EL (cell line): Measurements from ENCODE around the gene CDC42EP5.
"Not testable (repeated sequence)": the region's sequence is repeated elsewhere in the genome, so short reads cannot be mapped to it uniquely, and the experiment has no call there.

Experiments
- DNase-seq: peaks from one replicate; pipeline ENCODE4 v3.0.0-alpha.2; 2016

The CDC42EP5 gene

DNA sequence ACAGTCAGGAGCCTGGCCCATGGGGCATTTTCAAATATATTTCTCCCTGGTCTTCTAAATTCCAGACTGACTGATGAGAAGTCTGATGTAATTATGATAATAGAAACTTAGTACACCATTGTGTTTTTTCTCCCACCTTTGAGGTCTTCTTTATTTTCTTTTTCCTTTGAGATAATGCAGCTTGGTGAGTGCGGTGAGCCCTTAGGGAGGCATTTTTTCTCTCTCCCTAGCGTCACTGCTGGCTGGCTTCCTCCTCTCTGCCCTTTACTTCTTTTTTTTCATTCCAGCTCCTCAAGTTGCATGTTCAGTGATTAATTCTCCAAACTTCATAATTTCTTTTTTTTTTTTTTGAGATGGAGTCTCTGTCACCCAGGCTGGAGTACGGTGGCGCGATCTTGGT, 12.8 kb upstream of the CDC42EP5 start:
- DNase-seq = no peak

DNA sequence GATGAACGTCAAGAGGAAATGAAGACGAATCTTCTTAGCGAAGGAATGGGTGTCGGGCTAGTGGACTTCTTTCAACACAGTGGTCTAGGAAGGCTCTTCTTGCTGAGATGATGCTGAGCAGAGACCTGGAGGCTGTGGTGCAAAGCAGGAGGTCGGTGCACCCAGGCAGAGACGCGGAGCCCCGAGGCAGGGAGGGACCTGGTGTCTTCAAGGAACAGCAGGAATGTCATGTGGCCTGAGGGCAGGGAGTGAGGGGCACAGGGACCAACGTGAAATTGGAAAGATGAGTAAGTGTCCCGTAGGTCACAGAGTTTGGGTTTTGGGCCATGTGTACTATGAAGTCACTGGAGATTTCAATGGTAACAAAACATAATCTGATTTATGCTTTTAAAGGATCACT, 11.4 kb upstream of the CDC42EP5 start:
- DNase-seq = no peak

DNA sequence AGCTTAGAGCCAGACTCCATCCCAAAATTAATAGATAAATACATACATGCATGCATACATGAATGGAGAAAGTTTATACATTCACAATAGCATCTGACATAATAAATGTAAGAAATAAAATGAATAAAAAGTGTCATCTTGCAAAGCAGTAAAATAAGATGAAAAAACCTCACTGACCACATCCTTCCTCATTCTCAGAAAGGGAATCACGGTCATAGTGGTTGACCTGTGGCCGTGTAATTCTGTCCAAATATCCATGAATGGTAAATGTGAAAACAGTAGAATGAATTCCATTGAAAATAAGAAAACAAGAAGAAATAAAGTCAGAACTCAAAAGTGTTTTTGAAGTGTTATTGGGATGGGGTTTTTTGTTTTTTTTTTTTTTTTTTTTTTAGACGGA, 9.8 kb upstream of the CDC42EP5 start:
- no peak for DNase-seq

DNA sequence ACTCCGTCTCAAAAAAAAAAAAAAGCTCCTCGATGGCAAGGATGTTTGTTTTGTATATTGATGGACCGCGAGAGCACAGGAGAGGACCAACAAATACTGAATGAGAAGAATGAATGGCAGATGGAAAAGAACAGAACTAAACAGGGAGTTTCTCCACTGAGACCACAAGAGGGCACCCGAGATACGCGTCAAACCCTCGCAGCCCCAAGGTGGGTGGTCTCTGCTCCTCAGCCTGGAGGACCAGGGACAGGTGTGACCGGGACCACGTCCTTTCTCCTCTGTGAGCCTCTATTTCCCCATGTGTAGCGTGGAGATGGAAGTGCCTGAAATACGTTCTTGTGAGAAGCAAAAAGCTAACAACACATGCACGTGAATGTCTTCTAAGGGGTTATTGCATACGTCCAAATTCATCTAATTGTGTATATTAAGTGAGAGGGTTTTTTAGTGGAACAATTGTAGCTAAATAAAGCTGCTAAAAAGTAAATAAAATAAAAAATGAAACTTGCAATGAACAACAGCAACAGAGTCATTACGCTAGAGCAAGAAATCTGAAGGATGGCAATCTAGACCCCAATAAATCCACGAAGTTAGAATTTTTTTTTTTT, 8.3 kb upstream of the CDC42EP5 start:
- DNase-seq = peak; percentile 38

DNA sequence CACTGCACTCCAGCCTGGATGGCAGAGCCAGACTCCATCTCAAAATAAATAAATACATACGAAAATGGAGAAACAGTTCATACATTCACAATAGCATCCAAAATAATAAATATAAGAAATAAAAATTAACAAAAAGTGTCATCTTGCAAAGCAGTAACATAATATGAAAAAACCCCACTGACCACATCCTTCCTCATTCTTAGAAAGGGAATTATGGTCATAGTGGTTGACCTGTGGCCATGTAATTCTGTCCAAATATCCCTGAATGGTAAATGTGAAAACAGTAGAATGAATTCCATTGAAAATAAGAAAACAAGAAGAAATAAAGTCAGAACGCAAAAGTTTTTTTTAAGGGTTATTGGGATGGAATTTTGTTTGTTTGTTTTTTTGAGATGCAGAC, 7.0 kb upstream of the CDC42EP5 start:
- no peak for DNase-seq

DNA sequence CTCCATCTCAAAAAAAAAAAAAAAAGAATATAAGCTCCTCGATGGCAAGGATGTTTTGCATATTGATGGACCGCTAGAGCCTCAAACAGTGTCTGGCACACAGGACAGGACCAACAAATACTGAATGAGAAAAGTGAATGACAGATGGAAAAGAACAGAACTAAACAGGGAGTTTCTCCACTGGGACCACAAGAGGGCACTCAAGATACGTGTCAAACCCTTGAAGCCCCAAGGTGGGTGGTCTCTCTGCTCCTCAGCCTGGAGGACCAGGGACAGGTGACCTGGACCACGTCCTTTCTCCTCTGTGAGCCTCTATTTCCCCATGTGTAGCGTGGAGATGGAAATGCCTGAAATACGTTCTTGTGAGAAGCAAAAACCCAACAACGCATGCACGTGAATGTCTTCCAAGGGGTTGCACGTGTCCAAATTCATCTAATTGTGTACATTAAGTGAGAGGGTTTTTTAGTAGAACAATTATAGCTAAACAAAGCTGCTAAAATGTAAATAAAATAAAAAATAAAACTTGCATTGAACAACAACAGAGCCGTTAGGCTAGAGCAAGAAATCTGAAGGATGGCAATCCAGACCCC, 5.7 kb upstream of the CDC42EP5 start:
- DNase-seq = peak; percentile 42

DNA sequence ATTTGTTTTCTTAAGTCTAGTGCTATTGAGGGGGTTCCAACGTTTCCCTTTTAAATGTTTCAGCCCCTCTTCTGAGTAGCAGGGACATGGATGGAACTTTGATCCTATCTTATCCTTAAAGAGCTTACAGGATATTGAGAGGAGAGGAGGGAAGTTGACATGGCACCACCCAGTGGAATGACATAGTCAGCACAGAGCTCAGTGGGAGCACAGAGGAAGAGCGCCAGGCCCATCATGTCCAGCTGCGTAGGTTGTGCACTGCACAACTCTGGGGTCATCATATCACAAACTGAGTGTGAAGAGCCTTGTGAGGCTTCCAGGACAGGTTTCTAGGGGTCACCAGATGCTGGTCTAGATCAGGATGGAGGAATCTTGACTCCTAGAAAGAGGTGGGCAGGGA, 4.6 kb upstream of the CDC42EP5 start:
- DNase-seq = no peak

DNA sequence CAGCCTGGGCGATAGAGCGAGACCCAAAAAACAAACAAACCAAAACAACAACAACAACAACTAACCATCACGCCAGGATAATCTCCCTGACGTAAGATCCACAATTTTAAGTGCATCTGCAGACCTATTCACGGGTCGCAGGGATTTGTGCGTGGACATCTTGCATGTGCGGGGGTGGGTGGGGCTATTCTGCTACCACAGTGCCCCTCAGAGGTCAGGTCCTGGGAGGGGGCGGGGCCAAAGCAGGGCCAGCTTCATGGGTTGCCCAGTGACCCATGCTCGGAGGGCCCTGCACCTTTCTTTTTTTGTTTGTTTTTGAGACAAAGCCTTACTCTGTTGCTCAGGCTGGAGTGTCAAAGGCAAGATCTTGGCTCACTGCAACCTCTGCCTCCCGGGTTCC, 2.6 kb upstream of the CDC42EP5 start:
- DNase-seq = no peak

DNA sequence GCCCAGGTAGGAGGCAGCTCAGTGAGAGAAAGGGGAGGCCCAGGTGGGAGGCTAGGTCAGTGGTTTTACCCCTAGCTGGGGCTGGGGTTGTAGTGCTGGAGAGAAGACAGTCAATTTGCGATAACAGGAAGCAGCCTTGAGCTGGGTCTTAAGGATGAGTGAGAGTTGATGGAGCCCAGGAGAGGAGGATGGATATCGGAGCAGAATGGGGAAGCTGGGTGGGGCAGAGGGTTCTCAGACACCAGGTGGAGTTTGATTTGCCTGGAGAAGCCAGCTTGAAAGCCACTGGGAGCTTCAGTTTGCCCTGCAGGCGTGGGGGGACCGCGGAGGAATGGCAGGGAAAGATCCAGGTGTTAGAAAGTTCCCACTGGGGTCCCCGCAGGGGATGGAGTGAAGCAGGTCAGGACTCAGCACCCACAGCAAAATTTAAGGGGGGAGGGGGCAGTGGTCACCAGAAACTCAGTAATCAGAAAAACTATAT, 836 bp upstream of the CDC42EP5 start:
- no peak for DNase-seq

DNA sequence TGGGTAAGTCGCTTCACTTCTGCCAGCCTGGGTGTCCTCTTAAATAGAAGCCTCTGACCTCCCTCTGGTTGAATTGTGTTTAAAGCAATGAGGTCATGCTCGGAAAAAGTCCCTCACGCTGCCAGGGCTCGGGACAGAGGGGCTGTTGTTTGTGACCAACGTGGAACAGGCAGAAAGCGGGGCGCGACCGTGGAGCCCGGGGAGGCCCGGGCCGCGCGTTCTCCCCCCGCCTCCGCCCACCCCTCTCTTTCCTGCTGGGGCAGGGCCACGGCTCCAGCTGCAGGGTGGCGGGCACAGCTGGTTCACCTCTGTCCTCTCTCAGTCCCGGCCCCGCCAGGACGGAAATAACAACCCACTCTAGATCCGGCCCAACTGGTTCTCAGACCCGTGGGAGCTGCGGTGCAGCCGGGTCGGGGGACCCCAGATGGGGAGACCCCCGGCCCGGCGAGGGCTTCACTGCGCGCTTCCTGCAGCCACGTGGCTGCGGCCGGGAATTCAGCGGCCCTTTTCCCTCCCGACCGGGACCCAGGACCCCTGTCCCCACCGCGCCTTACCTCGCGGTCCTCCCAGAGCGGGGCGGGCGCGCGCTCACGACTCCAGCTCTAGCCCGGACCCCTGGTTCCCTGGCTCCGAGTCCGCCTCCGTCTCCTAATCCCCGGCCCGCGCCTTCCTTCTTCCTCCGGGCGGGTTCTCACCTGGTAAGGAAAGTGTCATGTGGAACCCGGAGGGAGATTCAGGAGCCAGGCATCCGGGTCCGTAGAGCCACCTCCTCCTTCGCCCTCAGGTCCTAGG, 1.9 kb downstream of the CDC42EP5 start:
- no peak for DNase-seq

DNA sequence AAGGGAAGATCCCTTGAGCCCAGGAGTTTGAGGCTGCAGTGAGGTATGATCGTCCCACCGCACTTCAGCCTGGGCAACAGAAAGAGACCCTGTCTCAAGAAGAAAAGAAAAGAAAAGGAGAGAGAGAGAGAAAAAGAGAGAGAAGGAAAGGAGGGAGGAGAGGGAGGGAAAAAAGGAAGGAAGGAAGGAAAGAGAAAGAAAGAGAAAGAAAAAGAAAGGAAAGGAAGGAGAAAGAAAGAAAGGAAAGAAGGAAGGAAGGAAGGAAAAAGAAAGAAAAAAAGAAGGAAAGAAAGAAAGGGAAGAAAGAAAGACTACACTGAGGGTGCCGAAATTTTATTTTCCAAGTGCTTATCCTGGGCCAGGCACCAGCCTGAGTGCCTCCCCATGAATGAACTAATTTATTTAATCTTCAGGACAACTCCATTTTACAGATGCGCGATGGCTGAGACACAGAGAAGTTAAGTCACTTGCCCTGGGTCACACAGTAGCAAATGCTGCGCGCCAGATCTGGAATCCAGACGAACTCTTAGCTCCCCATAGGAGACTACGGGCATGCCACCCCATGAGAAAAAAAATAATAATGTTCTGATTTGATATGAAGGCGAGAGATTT, 2.7 kb downstream of the CDC42EP5 start:
- no peak for DNase-seq

DNA sequence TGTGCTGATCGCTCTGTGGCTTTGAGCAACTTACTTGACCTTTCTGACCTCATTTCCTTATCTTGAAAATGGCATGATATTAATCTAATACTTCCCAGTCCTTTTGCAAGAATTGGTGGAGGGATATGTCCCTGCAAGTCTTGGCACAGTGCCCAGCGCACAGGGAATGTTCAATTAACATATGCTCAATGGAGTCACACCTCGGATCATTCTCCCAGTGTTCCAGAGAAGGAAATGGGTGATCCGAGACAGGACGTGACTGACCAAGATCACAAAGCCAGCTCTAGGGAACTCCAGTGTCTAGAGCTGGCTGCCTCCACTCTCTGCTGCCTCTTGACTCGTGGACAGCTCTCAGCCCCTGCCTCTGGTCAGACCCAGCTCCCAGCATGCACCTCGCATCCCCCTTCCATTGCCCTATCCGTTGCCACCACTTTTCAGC, 3.6 kb downstream of the CDC42EP5 start:
- no peak for DNase-seq

DNA sequence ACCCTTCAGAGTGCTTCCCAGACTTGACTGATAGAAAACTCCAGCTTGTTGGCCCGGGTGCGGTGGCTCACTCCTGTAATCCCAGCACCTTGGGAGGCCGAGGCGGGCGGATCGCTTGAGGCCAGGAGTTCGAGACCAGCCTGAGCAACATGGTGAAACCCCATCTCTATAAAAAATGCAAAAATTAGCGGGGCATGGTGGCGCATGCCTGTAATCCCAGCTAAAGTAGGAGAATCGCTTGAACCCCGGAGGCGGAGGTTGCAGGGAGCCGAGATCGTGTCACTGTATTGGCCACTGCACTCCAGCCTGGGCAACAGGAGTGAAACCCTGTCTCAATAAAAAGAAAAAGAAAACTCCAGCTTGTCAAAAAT, 7.0 kb downstream of the CDC42EP5 start:
- not testable (repeated sequence) for DNase-seq

DNA sequence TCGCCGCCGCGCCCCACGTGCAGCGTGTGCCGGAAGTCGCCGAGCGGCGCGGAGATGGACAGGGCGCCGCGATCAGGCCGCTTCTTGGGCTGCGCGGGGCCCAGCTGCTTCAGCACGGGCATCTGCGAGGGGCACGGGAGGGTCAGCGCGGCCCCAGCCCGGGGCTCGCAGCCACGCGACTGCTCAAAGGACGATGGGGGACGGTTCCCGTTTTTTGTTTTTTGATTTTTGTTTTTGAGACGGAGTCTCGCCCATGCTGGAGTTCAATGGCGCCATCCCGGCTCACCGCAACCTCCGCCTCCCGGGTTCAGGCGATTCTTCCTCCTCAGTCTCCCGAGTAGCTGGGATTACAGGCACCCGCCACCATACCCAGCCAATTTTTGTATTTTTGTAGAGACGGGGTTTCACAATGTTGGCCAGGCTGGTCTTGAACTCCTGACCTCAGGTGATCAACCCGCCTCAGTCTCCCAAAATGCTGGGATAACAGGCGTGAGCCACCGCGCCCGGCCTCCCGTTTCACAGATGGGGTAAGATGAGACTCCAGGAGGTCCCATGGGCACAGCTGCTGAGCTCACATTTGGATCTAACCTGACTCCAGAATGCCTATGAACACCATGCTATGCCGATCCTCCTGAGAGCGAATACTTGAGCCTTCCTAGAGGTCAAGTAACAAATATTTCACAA, 7.5 kb downstream of the CDC42EP5 start:
- no peak for DNase-seq

DNA sequence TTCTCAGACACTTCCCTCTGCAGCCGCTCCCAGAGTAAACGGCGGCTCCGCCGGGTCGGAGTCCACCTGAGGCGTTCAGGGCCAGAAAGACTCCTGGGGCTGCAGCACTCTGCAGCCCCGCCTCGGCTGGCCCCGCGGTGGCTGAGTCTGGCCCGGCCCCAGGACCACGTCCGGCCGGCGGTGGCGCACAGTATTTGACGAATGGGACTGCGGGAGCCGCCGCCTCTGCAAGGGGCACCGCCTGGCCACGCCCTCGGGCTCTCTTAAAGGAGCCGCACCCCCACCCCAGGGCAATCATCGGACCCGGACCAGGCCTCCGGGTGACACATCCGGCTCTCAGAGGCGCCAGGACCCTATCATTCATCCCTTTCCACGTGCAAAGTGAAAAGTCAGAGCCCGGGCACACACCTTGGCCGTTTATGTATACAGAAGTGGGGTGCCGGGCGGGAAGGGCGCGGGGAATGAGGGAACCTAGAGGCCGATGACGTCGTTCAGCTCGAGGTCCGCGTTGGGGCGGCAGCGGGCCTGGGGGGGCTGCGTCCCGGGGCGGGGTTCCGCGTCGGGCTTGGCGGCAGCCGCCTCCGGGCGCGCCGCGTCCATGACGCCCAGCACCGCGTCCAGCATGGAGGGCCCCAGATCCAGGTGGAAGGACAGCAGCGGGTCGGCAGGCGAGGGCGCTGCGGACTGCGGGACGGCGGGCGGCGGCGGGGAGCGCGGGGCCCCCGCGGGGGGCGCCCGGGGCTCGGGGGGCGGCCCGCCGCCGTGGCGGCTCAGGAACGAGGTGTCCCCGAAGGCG, 8.3 kb downstream of the CDC42EP5 start:
- DNase-seq = peak; percentile 88

DNA sequence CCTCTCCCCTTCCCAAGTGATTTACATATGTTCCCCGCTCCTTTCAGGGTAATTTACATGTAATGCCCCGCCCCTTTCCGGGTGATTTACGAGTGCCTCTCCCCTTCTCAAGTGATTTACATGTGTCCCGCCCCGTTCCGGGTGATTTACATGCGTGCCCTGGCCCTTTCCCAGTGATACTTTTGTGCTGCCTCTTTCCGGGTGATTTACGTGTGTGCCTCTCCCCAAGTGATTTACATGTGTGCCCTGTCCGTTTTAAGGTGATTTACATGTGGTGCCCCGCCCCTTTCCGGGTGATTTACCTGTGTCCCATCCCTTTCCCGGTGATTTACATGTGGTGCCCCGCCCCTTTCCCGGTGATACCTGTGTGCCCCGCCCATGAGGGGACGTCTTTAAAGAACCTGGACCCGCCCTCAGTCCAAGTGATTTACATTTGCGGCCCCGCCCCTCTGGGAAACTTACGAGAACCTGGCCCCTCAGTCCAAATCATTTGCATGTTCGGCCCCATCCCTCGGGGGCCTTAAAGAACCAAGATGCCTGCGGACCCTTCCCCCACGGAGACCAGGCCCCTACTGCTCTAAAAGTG, 9.0 kb downstream of the CDC42EP5 start:
- DNase-seq = peak; percentile 88

DNA sequence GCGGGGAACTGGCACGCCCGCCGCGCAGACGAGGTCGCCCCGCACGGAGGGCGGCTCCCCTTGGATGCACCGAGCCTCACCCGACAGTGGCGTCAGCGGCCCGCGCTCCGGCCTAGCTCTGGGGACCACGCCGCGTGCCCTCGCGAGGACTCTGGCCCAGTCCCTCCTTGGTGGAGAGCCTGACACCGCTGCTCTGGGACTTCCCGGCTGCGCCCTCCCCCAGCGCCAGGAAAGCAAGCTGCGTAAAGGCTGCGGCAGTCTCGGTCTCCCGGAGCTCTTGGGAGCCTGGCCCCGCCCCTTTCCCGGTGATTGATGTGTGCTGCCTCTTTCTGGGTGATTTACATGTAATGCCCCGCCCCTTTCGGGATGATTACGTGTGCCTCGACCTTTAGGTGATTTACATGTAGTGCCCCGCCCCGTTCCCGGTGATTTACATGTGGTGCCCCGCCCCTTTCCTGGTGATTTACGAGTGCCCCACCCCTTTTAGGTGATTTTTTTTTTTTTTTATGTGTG, 9.5 kb downstream of the CDC42EP5 start, which contains the start of gene LENG9:
Gene LENG9, minus strand, starts transcription at position 248 of the 513 bp plus-strand sequence. CDS start 252 bp downstream, outside the sequence.
- peak; percentile 99 for DNase-seq

DNA sequence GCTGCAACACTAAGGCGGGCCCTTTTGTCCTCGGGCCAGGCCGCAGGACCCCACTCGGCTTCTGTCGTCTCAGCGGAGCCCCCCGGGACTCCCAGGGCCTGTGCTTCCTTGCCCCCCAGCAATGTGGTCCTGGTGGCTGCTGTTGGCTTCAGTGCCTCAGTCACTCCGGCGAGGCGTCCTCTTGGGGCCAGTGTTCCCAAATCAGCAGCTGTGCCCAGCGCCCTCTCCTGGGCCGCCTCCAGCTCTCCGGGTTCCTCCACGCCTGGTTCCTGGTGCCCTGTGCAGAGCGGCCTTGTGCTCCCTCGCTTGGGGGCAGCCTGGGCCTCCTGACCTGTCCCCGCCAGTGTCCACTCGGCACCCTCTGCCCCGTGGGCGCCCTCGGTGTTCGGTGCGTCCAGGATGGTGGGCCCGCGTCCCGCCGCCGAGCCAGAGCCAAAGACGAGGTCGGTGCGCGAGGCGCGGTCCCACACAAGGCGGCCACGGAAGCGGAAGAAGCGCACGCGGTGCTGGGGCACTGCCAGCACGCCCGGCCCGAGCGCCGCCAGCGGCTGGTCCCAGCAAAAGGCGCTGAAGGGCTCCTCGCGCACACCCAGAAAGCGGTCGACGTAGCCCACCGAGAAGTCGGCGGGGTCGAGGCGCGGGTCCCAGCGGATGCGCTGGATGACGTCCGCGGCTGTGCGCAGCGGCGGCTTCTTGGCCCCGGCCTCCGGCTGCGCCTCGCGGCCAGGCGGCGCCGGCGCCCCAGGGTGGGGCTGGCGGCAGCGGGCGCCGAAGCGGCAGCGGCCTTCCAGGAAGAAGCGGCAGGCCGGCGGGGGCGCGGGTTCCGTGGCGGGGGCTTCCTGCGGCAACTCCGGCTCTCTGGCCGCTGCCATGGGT, 10.2 kb downstream of the CDC42EP5 start:
- DNase-seq = peak; percentile 74

DNA sequence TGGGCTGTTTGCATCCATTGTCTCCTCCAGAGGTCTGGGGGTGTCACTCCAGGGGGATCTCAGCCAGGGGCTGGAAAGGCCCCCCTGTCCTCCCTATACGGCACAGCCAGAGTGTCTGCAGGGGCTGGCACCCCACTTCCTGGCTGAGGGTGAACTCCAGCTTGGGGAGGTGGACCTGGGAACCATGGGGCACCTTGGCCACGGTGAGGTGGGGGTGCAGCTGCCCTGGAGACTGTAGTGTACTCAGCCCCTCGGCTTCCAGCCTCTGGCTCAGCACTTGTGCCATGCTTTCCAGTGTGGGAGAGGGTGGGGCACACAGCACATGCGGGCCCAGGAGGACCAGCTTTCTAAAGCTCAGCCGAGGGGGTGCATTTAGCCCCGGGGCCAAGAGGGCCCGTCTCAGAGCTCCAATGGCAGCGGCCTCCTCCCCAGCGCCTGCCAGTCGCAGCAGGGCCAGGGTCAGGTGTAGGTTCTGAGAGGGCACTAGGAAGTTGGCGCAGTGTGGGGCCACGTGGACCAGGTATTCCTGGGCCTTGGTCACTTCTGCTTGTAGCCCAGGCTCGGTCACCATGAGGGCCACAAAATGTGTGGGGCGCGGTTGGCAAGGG, 10.9 kb downstream of the CDC42EP5 start:
- peak; percentile 7 for DNase-seq

DNA sequence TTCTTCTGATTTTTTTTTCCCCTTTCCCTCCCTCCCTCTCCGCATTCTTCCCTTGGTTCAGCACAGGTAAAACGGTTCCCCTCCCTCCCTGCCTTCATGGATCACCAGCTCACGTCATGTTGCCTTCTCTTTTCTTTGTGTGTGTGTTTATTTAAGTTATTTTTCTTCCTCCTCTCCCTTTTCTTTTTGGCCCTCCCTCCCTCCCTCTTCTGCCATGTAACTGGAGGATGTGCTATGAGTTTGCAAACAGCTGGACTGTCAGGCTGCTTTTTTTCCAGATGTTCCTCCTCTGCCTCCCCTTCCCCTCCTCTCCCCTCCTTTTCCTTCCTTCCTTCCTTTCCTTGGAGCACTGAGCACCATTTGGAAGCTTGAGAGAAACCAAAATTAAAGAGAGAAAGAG, 11.5 kb downstream of the CDC42EP5 start:
- DNase-seq = no peak
